HCT116 (cell line): ENCODE results near the gene CYTIP. TPM values are rescaled to one million over a fixed set of nuclear protein-coding genes. Genes with fewer than 3 reads are reported as not detected.

Source experiments
- ATAC-seq: fragments of 200-7000 bp; cut with Tn5 transposase; 2 replicates; pipeline ENCODE4 v1.9.1; 2020; ENCODE audit warnings: mild to moderate bottlenecking, moderate library complexity
- BruUV-seq: library from RNA; stranded (reverse); fragments of 400-500 nt; replicated peaks from 2 replicates; lab custom pipeline; 2021; lab: Mats Ljungman, UMichigan
- CTCF ChIA-PET: fragments of 300-600 bp; sonication (Branson Sonifier 250); formaldehyde crosslinking; loops from one replicate; lab custom pipeline; 2021; ENCODE audit warnings: antibody characterized with exemption; lab: Charles Lee
- POLR2A ChIA-PET: fragments of 300-600, 350-600 bp; sonication (Branson Sonifier 250); formaldehyde crosslinking; loops from one replicate; lab custom pipeline; 2021; ENCODE audit warnings: antibody characterized with exemption; lab: Charles Lee
- RAD21 ChIA-PET, 2 experiments: fragments of 300-600 bp; sonication (Branson Sonifier 250); formaldehyde crosslinking; loops; one replicate each; lab custom pipeline; 2023; ENCODE audit warnings: low total read pairs in 2 of 2; ENCODE audit not compliant: uncharacterized antibody in 2 of 2, unreplicated experiment in 2 of 2, low non-redundant PET in 1 of 2; lab: Charles Lee
- DNase-seq: peaks from one replicate; pipeline ENCODE4 v3.0.0-alpha.2; 2010; ENCODE audit warnings: low read depth, low spot score
- H2AFZ ChIP-seq: fragments of 200-600 bp; shearing (Covaris generic), sonication (generic); 2 replicates; pipeline ENCODE4 v1.6.1; 2017; ENCODE audit warnings: low read depth, mixed run types, mixed read lengths, antibody characterized with exemption, low read length; ENCODE audit not compliant: poor library complexity, severe bottlenecking
- H3K27ac ChIP-seq: 2 replicates; pipeline ENCODE4 v1.5.1; 2012; ENCODE audit warnings: low read depth, low read length
- H3K27me3 ChIP-seq: fragments of 200-600 bp; sonication (generic); 2 replicates; pipeline ENCODE4 v1.6.1; 2016; ENCODE audit warnings: mixed run types, low read length, mixed read lengths; ENCODE audit not compliant: insufficient read depth
- H3K36me3 ChIP-seq, 2 experiments: fragments of 200-500 bp in 1 of 2; fragments of 200-600 bp in 1 of 2; sonication (Bioruptor generic) in 1 of 2; sonication (generic) in 1 of 2; 2 replicates each; pipeline versions ENCODE4 v1.5.1 to v1.6.1; 2014 to 2016; ENCODE audit warnings: low read length in 2 of 2, inconsistent platforms in 1 of 2, mixed read lengths in 1 of 2, mixed run types in 1 of 2; ENCODE audit not compliant: insufficient read depth in 2 of 2, control insufficient read depth in 1 of 2
- H3K4me1 ChIP-seq, 2 experiments: fragments of 200-600 bp in 1 of 2; sonication (generic) in 1 of 2; 2 replicates each; pipeline versions ENCODE4 v1.5.1 to v1.6.1; 2012 to 2017; ENCODE audit warnings: low read length in 2 of 2, inconsistent platforms in 1 of 2, mild to moderate bottlenecking in 1 of 2, mixed read lengths in 1 of 2, mixed run types in 1 of 2, moderate library complexity in 1 of 2; ENCODE audit not compliant: insufficient read depth in 2 of 2, control insufficient read depth in 1 of 2
- H3K4me2 ChIP-seq: fragments of 200-600 bp; sonication (generic); 2 replicates; pipeline ENCODE4 v1.6.1; 2017; ENCODE audit warnings: mixed run types, low read length, mixed read lengths
- H3K4me3 ChIP-seq, 2 experiments: fragments of 200-600 bp in 1 of 2; sonication (generic) in 1 of 2; replicated peaks in 1 of 2; 2 replicates each; pipeline ENCODE4 v1.5.1; 2011 to 2016; ENCODE audit warnings: low read length in 2 of 2, control low read depth in 1 of 2, low read depth in 1 of 2, mild to moderate bottlenecking in 1 of 2, mixed read lengths in 1 of 2, mixed run types in 1 of 2
- H3K79me2 ChIP-seq: fragments of 200-600 bp; sonication (generic); 2 replicates; pipeline ENCODE4 v1.6.1; 2017; ENCODE audit warnings: mild to moderate bottlenecking, mixed run types, low read length, moderate library complexity, mixed read lengths; ENCODE audit not compliant: insufficient read depth
- H3K9ac ChIP-seq: fragments of 200-600 bp; sonication (generic); 2 replicates; pipeline ENCODE4 v1.6.1; 2016; ENCODE audit warnings: low read length, mixed read lengths
- H3K9me2 ChIP-seq: fragments of 200-600 bp; sonication (generic), shearing (Covaris generic); 2 replicates; pipeline ENCODE4 v1.6.1; 2017; ENCODE audit warnings: mixed run types, mild to moderate bottlenecking, moderate library complexity; ENCODE audit not compliant: insufficient read depth
- H3K9me3 ChIP-seq, 2 experiments: fragments of 200-500 bp in 1 of 2; fragments of 200-600 bp in 1 of 2; sonication (Bioruptor generic) in 1 of 2; sonication (generic) in 1 of 2; 2 replicates each; pipeline ENCODE4 v1.6.1; 2014 to 2017; ENCODE audit warnings: low read length in 2 of 2, mixed read lengths in 2 of 2, inconsistent platforms in 1 of 2, low read depth in 1 of 2, mild to moderate bottlenecking in 1 of 2, mixed run types in 1 of 2, moderate library complexity in 1 of 2; ENCODE audit not compliant: control insufficient read depth in 1 of 2, insufficient read depth in 1 of 2
- H4K20me1 ChIP-seq: fragments of 200-600 bp; sonication (generic), shearing (Covaris generic); 2 replicates; pipeline ENCODE4 v1.6.1; 2017; ENCODE audit warnings: mixed run types, mild to moderate bottlenecking, moderate library complexity; ENCODE audit not compliant: insufficient read depth
- CEBPB ChIP-seq: IDR thresholded peaks from 2 replicates; pipeline ENCODE4 v1.6.1; 2012; ENCODE audit warnings: low read depth
- EGR1 ChIP-seq: IDR thresholded peaks from 2 replicates; pipeline ENCODE4 v1.6.1; 2012; ENCODE audit warnings: low read depth
- JUND ChIP-seq: IDR thresholded peaks from 2 replicates; pipeline ENCODE4 v1.6.1; 2012
- POLR2AphosphoS5 ChIP-seq: IDR thresholded peaks from 2 replicates; pipeline ENCODE4 v1.6.1; 2011; ENCODE audit warnings: mild to moderate bottlenecking, low read depth, low read length, moderate library complexity
- RAD21 ChIP-seq: IDR thresholded peaks from 2 replicates; pipeline ENCODE4 v1.6.1; 2012; ENCODE audit warnings: low read depth, mild to moderate bottlenecking
- SIN3A ChIP-seq: IDR thresholded peaks from 2 replicates; pipeline ENCODE4 v1.6.1; 2012; ENCODE audit warnings: low read depth
- ZNF274 ChIP-seq: fragments of 200-500 bp; sonication (Bioruptor generic); IDR thresholded peaks from 2 replicates; pipeline ENCODE4 v1.6.1; 2014; ENCODE audit warnings: mild to moderate bottlenecking, low read depth, low read length, inconsistent platforms
- intact Hi-C: fragments of 100-400 bp; cut with micrococcal nuclease; formaldehyde crosslinking; loops from 2 replicates; pipeline ENCODE4 v1.10.0; 2022
- total RNA-seq: library from RNA; stranded (reverse); gene quantifications from one replicate; pipeline ENCODE4 v1.2.1, GENCODE V29; 2021; ENCODE audit not compliant: unreplicated experiment
- TF ChIP-seq, protein P1 (sequence below): IDR thresholded peaks from 2 replicates; pipeline ENCODE4 v1.6.1; 2011; ENCODE audit warnings: mild to moderate bottlenecking, low read length, moderate library complexity; ENCODE audit not compliant: insufficient replicate concordance; ENCODE audit errors: extremely low read depth
- TF ChIP-seq, protein P2 (sequence below): IDR thresholded peaks from 2 replicates; pipeline ENCODE4 v1.6.1; 2012

The CYTIP gene
- total RNA-seq, 1 experiment from 2014 or later: 0.64 TPM

DNA sequence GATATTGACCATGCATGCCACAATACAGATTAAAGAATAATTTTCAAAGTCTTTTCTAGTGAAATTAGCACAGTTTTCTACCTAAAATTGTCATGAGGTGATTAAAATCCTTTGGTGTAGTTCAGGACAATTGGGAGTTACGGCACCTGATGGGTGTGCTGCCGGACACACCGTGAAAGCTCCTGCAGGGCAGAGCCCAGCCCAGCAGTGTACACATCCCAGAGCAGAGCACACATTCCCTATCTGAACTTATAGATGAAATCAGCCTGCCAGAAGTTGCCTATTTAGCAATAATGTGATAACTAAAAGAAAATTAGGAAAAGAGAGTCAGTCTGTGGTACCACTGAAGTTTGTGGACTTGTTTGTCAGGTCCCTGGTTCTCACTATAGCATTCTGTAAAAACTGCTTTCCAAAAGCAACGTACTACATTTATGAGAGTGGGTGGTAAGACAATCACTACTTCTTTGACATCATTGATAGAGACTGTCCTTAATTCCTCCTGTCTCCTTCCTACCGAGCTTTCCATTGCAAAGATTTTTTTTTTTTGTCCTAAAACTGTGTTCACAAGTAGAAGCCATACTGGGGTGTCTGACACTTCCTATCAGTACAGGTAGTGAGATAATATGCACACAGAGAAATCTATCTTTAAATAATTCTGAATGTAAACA, 3.4 kb downstream of the CYTIP start:
- Histone ChIP-seq H3K4me1 (no peaks in the 10 kb centered on the region), H3K4me2 (no peak overlapping the region), H3K4me3 (no peak overlapping the region), H3K9me3 (no peaks in the 10 kb centered on the region), H3K79me2 (no peaks in the 10 kb centered on the region), H4K20me1 (no peaks in the 10 kb centered on the region), H3K27ac (no peak overlapping the region), H3K27me3 (no peaks in the 10 kb centered on the region; the same call in 1 of the 2 replicates), H2AFZ (no peak overlapping the region), H3K9me2 (no peaks in the 10 kb centered on the region), H3K9ac (no peak overlapping the region), H3K36me3 (no peaks in the 10 kb centered on the region)
- intact Hi-C loops: no loop called here
- no TSS peak for BruUV-seq
- TF ChIP-seq JUND: no peak
- TF ChIP-seq, protein P1, sequence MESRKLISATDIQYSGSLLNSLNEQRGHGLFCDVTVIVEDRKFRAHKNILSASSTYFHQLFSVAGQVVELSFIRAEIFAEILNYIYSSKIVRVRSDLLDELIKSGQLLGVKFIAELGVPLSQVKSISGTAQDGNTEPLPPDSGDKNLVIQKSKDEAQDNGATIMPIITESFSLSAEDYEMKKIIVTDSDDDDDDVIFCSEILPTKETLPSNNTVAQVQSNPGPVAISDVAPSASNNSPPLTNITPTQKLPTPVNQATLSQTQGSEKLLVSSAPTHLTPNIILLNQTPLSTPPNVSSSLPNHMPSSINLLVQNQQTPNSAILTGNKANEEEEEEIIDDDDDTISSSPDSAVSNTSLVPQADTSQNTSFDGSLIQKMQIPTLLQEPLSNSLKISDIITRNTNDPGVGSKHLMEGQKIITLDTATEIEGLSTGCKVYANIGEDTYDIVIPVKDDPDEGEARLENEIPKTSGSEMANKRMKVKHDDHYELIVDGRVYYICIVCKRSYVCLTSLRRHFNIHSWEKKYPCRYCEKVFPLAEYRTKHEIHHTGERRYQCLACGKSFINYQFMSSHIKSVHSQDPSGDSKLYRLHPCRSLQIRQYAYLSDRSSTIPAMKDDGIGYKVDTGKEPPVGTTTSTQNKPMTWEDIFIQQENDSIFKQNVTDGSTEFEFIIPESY: no peak
- no peak for TF ChIP-seq POLR2AphosphoS5
- TF ChIP-seq EGR1: no peak
- TF ChIP-seq CEBPB: no peak
- TF ChIP-seq ZNF274: no peak
- no peak for TF ChIP-seq RAD21
- no peak for TF ChIP-seq SIN3A
- TF ChIP-seq, protein P2, sequence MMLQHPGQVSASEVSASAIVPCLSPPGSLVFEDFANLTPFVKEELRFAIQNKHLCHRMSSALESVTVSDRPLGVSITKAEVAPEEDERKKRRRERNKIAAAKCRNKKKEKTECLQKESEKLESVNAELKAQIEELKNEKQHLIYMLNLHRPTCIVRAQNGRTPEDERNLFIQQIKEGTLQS: no peak
- POLR2A ChIA-PET: no interaction called here
- RAD21 ChIA-PET: no interaction called here
- ATAC-seq: no peak
- no peak for DNase-seq
- CTCF ChIA-PET: no interaction called here
